DMS53 treated with DMSO at 0.1 percent for 48 hours (cell line): ENCODE results near the gene ERH.

ENCODE experiments used
- DNase-seq: peaks from one replicate; lab custom pipeline; 2025; ENCODE audit not compliant: unreplicated experiment; lab: John Stamatoyannopoulos, UW

The ERH gene

DNA sequence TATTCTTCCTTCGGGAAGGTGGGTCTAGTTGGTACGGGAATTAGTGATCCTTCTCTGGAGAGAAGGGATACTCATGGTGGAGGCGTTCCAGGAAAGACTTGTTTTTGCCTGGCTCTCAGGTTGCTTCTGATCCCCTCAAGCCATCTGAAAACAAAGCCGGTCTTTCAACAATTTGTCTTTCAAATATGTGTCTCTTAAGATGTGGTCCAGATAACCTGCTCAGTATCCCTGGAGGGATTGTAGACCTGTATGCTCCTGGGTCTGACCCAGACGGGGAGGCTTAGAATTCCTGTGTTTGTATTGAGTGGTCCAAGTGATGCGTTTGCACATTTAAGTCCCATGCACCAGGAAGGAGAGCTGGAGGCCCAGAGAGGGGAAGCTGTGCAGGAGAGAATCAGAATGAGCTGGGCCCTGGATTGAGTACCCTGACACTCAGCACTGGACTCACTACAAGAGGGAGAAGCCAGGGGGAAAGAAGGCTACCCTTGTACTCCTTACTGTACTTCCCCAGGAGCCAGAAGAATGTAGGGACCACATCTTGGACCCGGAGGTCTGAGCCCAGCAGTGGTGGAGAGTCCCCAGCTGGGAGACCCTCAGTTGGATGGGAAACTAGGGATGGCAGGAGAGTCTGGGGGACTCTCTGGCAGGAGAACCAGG, 40.4 kb downstream of the ERH start:
- DNase-seq = no peak

- DNase-seq = no peak
Observed at GRCh38 chr14:69356903-69357543, 41.1 kb downstream of the ERH start.

DNA sequence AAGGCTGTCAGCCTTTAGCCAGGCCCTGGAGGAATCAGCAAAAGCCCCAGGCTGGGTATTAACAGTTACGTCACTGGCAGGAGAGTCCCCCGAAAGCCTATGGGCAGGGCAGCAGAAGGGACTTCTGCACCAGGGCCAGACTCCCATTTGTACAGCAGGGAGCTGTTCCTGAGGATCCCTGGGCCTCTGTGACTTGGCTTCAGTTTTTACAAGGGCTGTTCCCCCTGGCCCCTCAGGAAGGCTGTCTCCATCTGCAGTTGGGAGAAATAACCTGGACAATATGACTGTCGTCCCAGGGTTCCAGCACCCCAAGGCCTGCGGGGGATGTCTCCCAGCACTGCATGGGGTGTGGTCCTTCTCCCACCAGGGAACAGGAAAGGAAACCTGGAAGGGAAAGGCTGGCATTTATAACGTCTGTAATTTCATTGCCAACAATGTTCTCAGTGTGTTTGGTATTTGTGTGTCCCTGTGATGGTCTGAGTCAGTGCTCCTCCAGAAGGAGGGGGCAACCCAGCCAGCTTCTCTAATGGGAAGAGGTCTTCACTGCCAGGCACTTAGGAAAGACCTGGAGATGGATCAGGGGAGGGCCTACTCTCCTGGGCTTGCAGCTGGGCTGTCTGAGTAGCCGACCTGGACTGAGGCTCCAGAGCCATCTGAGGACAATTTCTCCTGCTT, 42.4 kb downstream of the ERH start:
- DNase-seq = no peak

GRCh38 chr14:69355154-69355597, 42.9 kb downstream of the ERH start:
- no peak for DNase-seq

DNA sequence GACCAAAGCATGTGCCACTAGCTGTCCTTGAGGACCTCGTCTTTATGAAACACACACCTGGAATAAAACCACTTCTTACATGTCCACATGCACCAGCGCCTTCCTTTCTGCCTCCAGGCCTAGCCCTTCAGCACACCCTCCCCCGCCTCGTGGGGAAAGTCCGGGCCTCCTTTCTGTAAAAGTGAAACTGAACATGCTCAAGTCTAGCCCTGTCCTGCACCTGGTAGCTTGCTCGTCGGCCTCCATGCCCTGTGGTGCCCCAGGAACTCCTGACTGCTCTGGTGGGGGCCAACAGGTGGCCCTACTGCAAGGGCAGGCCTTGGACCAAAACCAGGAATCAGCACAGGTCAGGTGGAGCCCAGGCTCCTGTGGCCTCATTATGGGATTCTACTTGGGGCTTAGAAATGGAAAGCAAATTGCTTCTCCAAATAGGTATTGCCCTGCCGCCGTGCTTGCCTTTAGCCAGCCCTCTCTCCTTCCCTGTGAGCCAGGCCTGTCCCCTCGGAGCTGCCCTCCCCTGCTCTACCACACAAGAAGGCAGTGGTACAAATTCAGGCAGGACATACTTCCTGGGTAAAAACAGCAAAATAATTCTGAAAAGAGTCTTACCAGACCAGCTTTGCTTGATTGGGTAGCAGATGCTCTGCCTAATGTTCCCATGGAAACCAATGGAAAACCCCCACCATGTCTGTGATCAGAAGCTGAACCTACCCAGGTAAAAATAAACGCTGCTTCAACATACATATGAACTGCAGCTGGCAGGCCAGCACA, 43.5 kb downstream of the ERH start:
- no peak for DNase-seq

GRCh38 chr14:69353168-69353567, 44.9 kb downstream of the ERH start:
- DNase-seq = no peak

- no peak for DNase-seq
Observed at GRCh38 chr14:69351911-69352310, 46.2 kb downstream of the ERH start.

DNA sequence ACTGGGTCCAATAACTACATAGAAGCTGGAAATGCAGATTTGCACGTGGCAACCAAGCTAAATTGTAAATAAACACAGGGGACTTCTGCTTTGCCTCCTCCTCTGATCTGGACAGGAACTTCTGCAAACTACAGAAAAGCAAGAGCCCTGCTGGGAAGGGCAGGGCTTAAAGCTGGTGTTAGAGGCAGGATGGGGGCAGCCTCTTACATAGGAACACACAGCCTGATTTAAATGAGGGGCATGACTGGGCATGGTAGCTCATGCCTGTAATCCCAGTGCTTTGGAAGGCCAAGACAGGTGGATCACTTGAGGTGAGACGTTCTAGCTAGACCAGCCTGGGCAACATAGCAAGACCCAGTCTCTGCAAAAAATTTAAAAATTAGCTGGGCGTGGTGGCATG, 46.7 kb downstream of the ERH start:
- DNase-seq = no peak

GRCh38 chr14:69350892-69351291, 47.2 kb downstream of the ERH start:
- no peak for DNase-seq

DNA sequence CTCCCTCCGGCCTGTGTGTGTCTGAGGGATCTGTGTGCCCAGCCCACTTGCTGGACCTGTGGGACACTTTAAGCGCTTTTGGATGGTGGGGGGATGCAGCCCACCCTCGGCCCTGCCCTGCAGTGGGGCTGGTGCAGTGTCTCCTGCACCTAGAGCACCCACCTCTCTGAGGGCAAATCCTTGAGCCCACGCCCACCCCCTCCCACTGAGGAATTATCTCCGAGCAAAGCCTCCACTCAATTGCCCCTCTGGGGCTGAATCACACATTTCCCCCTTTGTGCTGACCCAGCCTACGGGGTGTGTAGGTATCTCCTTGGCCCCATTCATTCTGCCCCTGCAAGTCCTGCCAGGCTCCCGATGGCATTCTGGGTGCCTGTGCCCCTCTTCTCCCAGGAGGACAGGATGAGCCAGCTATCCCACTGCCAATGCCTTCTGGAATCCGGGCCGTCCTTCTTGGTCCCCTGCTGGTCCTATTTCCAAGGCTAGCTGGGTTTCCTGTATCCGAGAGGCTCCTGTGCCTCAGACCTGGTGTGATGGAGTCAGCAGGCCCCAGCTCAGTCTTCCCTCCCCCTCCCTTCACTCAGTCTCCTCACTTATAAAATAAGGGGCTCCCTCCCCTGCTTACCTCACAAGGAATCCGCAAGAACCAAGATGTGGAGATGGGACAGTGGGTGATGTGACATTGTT, 48.9 kb downstream of the ERH start:
- DNase-seq = no peak

GRCh38 chr14:69346710-69347109, 51.4 kb downstream of the ERH start:
- no peak for DNase-seq

DNA sequence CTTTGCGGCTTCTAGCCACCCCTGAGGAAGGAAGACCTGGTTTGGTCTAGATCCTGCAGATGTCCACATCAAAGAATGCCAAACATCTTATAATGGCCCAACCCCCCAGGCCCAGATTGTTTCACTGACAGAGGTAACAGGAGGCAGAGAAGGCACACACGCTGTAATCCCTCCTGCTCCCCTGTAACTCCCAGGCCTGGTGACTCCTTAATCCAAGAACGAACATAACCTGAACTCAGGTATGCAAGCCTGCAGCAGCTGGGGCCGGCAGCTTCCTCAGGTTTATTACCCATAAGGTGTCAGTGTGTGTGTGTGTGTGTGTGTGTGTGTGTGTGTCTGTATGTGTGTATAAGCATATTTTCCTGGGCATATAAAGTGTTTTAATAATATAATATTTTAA, 52.7 kb downstream of the ERH start:
- no peak for DNase-seq

DNA sequence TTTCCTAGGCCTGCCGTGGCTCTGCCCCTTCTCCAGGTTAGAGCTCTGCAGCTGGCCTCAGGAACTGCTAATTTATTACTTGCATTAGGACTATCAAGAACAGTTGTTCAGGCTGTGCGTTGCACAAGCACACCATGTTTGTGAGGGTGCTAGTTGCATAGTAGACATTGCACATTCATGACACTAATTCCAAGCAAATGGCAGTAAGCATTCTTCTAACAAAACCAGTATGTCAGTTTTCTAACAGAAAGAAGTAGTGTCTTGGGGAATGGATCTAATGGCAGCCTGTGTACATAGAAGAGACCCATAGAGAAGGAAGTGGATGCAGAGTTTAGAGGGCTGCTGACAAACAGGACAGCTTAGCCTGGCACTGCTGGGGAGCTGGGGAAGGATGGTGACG, 53.9 kb downstream of the ERH start:
- no peak for DNase-seq

DNA sequence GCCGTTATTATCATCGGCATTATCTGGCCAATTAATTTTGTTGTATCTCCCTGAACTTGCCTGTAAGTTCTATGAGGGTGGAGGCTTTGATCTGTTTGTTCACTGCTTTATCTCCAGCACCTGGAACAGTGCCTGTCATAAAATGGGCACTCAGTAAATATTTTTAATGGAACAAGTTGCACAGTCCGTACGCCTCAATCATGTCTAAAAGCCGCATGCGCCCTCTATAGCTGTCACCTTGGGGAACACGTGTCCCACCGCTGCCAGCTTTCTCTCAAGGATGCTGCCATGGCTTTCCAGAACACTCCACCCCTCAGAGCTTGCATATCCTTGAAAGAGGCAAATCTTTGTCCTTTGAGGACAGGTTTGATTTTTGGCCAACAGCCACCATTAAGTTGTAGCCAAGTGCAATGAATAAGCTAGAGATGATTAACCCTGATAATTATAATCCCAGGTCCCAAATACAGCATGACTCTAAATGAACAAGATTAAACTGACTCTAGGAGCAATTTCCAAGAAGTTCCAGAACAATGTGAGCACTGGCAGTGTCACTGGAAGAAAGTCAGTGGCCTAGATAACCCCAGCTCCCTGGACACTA, 55.1 kb downstream of the ERH start:
- no peak for DNase-seq

- no peak for DNase-seq
Observed at GRCh38 chr14:69339426-69339825, 58.7 kb downstream of the ERH start.

DNA sequence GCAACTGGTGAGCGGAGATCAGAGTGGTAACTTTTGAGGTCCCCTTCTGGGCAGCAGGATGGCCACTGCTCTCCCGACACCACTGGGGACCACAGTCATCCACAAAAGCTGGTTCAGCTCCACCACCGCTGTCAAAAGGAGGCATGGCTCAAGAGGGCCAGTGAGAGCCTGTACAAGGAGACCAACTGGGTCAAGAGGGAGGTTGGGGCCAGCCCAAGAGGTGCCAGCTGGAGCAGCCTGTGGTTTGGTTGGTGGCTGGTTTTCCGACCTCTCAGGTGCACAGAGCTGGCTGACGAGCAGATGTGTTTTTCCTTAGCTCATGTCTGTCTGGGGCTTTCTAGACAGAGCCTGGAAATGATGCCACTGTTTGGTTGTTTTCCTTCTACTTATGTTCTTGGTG, 60.1 kb downstream of the ERH start:
- DNase-seq = no peak

DNA sequence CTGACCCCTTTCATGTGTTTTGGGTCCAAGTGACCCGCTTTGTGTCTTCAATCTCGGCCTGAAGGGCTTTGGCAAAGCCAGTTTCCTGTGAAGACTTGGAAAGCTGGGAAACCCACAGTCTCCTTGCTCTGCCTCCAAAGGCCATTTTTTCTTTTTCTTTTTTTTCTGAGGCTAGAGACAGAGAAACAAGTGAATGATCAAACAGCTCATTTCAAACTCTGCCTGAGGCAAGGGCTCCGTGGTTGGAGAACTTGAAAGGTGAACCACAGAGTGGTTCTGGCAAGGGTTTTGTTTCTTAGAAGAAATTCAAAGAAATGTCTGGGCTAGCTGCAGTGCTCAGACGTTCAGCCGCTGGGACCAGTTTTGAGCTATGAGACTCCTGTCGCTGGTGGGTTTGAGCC, 62.7 kb downstream of the ERH start:
- DNase-seq = no peak

DNA sequence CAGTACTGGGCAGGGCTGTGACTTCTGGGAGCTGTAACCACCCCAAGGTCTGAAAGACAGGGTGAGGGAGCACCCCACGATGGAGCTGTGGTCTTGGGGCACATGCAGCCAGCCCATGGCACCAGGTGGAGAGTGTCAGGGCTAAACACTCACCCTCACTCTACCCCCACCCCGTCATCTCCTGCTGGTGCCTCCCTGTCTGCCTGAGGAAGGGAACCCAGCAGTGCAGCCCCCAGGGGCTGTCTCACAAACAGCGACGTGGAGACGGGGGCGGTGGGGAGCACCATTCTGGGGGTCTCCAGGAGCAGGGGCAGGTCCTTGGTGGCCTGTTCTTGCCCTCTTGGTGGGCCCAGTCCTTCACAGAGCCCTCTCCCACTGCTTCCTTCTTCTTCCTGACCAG, 63.5 kb downstream of the ERH start:
- no peak for DNase-seq

DNA sequence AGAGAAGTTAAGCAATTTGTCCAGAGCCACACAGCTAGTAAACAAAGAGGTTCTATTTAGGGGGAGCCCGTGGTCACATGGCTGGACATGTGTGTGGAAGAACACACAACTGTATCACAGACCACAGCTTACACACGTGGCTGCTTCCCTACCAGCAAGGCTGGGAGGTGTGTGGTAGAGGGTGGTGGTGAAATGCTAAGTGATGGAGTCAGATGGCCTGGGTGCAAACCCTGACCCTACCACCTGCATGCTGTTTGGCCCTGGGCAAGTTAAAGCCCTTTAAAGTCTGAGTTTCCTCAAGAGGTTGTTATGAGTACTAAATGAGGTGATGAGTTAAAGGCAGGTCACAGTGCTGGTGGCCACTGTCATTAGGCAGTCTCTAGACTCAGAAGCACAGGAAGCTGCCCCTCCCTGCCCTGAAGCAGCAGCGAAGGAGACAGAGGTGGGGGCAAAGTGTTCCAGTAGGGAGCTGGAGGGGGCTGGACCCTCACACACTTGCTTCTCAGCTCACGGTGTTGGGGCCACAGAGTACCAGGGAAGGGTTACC, 64.2 kb downstream of the ERH start:
- no peak for DNase-seq

DNA sequence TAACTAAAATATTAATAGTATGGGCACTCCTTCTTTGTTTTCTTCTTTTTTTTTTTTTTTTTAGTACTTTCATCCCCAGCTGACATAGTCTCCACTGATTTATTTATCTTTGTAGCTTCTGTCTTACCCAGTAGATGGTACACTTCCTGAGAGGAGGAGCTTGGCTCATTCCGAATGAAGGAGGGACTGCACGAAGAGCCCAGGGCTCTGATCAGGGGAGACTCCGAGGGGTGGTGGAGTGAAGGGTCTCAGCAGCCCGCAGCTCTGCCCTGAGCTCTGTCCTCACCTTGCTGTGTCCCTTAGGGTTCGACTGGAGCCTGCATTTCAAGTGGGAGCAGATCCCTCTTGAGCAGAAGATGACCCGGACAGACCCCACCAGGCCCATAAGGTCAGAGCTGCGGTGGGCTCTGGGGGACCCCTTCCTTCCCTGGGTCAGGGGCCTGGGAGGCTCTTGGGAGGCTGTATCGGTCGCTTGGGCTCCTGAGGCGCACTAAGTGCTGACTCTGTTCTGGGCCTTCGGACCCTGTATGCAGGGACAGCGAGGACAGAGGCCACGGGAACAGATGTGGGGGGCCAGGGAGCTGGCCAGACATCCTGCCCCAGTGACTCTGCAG, 65.2 kb downstream of the ERH start:
- no peak for DNase-seq
